H1 (cell line): Measurements from ENCODE around the gene AOPEP.

ENCODE experiments used
- ATF2 ChIP-seq: IDR thresholded peaks from 2 replicates; pipeline ENCODE4 v1.6.1; 2012; ENCODE audit warnings: low read length, inconsistent platforms
- CTCF ChIP-seq, 3 experiments: IDR thresholded peaks; 1 replicate in 2 of 3; 2 replicates in 1 of 3; pipeline versions ENCODE4 v1.5.1 to v1.6.1; 2011; ENCODE audit warnings: low read length in 3 of 3, mild to moderate bottlenecking in 3 of 3, inconsistent platforms in 2 of 3, low read depth in 1 of 3, moderate library complexity in 1 of 3; ENCODE audit not compliant: insufficient read depth in 1 of 3; ENCODE audit errors: control extremely low read depth in 1 of 3
- JUND ChIP-seq: IDR thresholded peaks from 2 replicates; pipeline ENCODE4 v1.6.1; 2011; ENCODE audit warnings: mild to moderate bottlenecking, improper control_type of control experiment, low read length

GRCh38 chr9:94971378-94972131 lies 245.1 kb downstream of the AOPEP start:
- TF ChIP-seq ATF2 (no peak), JUND (no peak), CTCF (IDR thresholded peaks at IDR 0.05; ENCODE audit: control extremely low read depth in 1 of 3, insufficient read depth in 1 of 3, low read depth in 1 of 3, low read length in 3 of 3) (no peak)
